Spleen (tissue), 7 donors: ENCODE measurements around the gene ALKBH4.
"Not testable (repeated sequence)": the region's sequence is repeated elsewhere in the genome, so short reads cannot be mapped to it uniquely, and the experiment has no call there.

ENCODE experiments used
- POLR2A ChIP-seq, 3 donors: fragments of 450-650 bp; IDR thresholded peaks; one replicate each; pipeline ENCODE4 v1.5.1; 2017; ENCODE audit warnings: antibody characterized with exemption in 3 of 3, mild to moderate bottlenecking in 1 of 3
- POLR2AphosphoS5 ChIP-seq, 3 donors: sonication (generic); formaldehyde crosslinking; IDR thresholded peaks; one replicate each; pipeline ENCODE4 v1.5.1; 2017; ENCODE audit warnings: antibody characterized with exemption in 3 of 3
- TF ChIP-seq, protein P1 (sequence below), 11 experiments: fragments of 200-600 bp in 7 of 11; fragments of 450-650 bp in 4 of 11; sonication (generic) in 4 of 11; IDR thresholded peaks in 8 of 11; conservative IDR thresholded peaks in 3 of 11; 1 replicate in 7 of 11; 2 replicates in 4 of 11; pipeline versions ENCODE4 v1.4.0 to v1.8.0; 2016 to 2021; ENCODE audit warnings: antibody characterized with exemption in 11 of 11, inconsistent platforms in 4 of 11, mild to moderate bottlenecking in 1 of 11
- donor health status: DM: no; HTN: no; CAD: no; lungs with moderate emphysema.
- donor health status: DM: no; HTN: no; CAD: no.
- donor health status: DM: no; HTN: no; CAD: no.

DNA sequence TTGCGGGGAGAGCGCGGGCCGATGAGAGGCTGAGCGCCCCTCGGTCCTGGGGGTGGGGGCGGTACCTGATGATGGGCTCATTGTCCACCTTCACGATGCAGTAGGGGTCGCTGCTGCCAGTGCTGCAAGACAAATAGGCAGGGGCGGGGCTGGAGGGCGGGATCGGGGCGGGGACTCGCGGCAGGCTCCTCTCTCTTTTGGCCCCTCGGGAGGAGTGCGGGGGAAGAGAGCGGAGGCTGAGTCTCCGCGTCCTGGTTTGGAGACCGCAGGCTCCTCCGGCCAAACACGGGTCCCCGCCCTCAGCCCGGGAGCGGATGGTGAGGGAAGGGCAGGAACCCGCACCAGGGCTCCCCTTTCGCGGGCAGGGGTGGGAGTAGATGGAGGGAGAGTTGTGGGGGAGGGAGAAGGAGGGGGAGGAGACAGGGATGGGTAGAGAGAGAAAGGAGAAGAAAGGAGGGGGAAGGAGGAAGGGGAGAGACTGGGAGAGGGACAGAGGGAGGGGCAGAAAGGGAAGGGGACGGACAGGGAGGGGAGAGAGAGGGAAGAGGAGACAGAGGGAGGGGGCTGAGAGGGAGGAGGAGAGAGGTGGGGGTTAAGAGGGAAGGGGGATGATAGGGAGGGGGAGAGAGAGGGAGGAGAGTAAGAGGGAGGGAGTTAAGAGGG lies 47.3 kb upstream of the ALKBH4 start:
- not testable (repeated sequence) for TF ChIP-seq POLR2AphosphoS5, POLR2A (IDR thresholded peaks at IDR 0.05)
- TF ChIP-seq, protein P1, sequence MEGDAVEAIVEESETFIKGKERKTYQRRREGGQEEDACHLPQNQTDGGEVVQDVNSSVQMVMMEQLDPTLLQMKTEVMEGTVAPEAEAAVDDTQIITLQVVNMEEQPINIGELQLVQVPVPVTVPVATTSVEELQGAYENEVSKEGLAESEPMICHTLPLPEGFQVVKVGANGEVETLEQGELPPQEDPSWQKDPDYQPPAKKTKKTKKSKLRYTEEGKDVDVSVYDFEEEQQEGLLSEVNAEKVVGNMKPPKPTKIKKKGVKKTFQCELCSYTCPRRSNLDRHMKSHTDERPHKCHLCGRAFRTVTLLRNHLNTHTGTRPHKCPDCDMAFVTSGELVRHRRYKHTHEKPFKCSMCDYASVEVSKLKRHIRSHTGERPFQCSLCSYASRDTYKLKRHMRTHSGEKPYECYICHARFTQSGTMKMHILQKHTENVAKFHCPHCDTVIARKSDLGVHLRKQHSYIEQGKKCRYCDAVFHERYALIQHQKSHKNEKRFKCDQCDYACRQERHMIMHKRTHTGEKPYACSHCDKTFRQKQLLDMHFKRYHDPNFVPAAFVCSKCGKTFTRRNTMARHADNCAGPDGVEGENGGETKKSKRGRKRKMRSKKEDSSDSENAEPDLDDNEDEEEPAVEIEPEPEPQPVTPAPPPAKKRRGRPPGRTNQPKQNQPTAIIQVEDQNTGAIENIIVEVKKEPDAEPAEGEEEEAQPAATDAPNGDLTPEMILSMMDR (IDR thresholded peaks at IDR 0.05 in 8 of 11, conservative IDR thresholded peaks at IDR 0.05 in 3 of 11), result not testable (repeated sequence)
